PFSK-1 (cell line): ENCODE measurements around the gene TSHB.
A peak's percentile ranks its signal among the peaks of the same experiment; 100 is the strongest.

Experiments
- POLR2AphosphoS5 ChIP-seq: IDR thresholded peaks from 2 replicates; pipeline ENCODE4 v1.6.1; 2012; ENCODE audit warnings: low read depth, mild to moderate bottlenecking, control low read depth, low read length, moderate library complexity
- TAF1 ChIP-seq: IDR thresholded peaks from 2 replicates; pipeline ENCODE4 v1.6.1; 2012; ENCODE audit warnings: low read length, control low read depth, borderline replicate concordance; ENCODE audit not compliant: insufficient read depth
- TF ChIP-seq, protein P1 (sequence below), 2 experiments: IDR thresholded peaks; 2 replicates each; pipeline versions ENCODE4 v1.6.1 to v1.8.0; 2011 to 2012; ENCODE audit warnings: low read depth in 2 of 2, low read length in 2 of 2, control low read depth in 1 of 2, inconsistent platforms in 1 of 2, mild to moderate bottlenecking in 1 of 2, moderate library complexity in 1 of 2; ENCODE audit not compliant: insufficient read depth in 1 of 2

DNA sequence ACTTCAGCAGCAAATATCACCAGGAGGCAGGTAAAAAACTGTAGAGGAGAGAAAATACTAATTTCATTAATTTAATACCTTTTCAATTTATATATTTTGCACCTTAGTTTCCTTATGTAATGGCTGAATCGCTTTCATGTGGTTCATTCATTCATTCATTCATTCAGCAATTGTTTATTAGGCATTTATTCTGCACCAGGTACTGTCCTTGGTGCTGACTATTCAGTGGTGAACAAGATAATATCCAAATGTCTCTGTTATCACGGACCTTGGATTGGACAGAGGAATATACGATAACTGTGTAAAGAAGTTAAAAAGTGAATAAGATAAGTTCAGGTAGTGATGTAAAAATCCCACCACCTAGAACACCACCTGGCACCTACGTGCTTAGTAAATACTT lies 30.9 kb downstream of the TSHB start:
- TF ChIP-seq, protein P1, sequence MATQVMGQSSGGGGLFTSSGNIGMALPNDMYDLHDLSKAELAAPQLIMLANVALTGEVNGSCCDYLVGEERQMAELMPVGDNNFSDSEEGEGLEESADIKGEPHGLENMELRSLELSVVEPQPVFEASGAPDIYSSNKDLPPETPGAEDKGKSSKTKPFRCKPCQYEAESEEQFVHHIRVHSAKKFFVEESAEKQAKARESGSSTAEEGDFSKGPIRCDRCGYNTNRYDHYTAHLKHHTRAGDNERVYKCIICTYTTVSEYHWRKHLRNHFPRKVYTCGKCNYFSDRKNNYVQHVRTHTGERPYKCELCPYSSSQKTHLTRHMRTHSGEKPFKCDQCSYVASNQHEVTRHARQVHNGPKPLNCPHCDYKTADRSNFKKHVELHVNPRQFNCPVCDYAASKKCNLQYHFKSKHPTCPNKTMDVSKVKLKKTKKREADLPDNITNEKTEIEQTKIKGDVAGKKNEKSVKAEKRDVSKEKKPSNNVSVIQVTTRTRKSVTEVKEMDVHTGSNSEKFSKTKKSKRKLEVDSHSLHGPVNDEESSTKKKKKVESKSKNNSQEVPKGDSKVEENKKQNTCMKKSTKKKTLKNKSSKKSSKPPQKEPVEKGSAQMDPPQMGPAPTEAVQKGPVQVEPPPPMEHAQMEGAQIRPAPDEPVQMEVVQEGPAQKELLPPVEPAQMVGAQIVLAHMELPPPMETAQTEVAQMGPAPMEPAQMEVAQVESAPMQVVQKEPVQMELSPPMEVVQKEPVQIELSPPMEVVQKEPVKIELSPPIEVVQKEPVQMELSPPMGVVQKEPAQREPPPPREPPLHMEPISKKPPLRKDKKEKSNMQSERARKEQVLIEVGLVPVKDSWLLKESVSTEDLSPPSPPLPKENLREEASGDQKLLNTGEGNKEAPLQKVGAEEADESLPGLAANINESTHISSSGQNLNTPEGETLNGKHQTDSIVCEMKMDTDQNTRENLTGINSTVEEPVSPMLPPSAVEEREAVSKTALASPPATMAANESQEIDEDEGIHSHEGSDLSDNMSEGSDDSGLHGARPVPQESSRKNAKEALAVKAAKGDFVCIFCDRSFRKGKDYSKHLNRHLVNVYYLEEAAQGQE (IDR thresholded peaks at IDR 0.05; ENCODE audit: insufficient read depth in 1 of 2, low read depth in 2 of 2, low read length in 2 of 2) = peak; percentile 60 to 88; a peak in 3 of 4 replicates
- no peak for TF ChIP-seq POLR2AphosphoS5
- no peak for TF ChIP-seq TAF1
